Aorta (tissue), 5 donors: ENCODE results near the gene ZNRF4. TPM values are rescaled to one million over a fixed set of nuclear protein-coding genes. Genes with fewer than 3 reads are reported as not detected.
"Not testable (repeated sequence)": the region's sequence is repeated elsewhere in the genome, so short reads cannot be mapped to it uniquely, and the experiment has no call there.

Experiments used
- ATAC-seq: fragments of 200-7000 bp; cut with Tn5 transposase; one replicate; pipeline ENCODE4 v1.9.1; 2022; ENCODE audit warnings: moderate library complexity; ENCODE audit not compliant: low FRiP score
- DNase-seq, 2 donors: peaks; one replicate each; pipeline ENCODE4 v3.0.0-alpha.2; 2020
- H3K27ac ChIP-seq, 2 donors: one replicate each; pipeline ENCODE4 v1.5.1; 2013; ENCODE audit warnings: low read length in 2 of 2, mild to moderate bottlenecking in 2 of 2, moderate library complexity in 2 of 2, control low read depth in 1 of 2, inconsistent platforms in 1 of 2, low read depth in 1 of 2
- H3K27me3 ChIP-seq, 2 donors: one replicate each; pipeline ENCODE4 v1.6.1; 2013; ENCODE audit warnings: control low read depth in 1 of 2, low read length in 1 of 2, mild to moderate bottlenecking in 1 of 2, moderate library complexity in 1 of 2; ENCODE audit not compliant: insufficient read depth in 2 of 2, control insufficient read depth in 1 of 2
- H3K36me3 ChIP-seq, 2 donors: one replicate each; pipeline ENCODE4 v1.6.1; 2013; ENCODE audit warnings: control low read depth in 1 of 2, low read length in 1 of 2, mild to moderate bottlenecking in 1 of 2; ENCODE audit not compliant: insufficient read depth in 2 of 2, control insufficient read depth in 1 of 2
- H3K4me1 ChIP-seq, 2 donors: one replicate each; pipeline ENCODE4 v1.6.1; 2013; ENCODE audit warnings: low read length in 2 of 2, control low read depth in 1 of 2, mild to moderate bottlenecking in 1 of 2, moderate library complexity in 1 of 2; ENCODE audit not compliant: insufficient read depth in 2 of 2, control insufficient read depth in 1 of 2
- H3K4me3 ChIP-seq, 2 donors: one replicate each; pipeline ENCODE4 v1.5.1; 2013; ENCODE audit warnings: low read length in 2 of 2, control low read depth in 1 of 2, mild to moderate bottlenecking in 1 of 2
- H3K9me3 ChIP-seq: one replicate; pipeline ENCODE4 v1.6.1; 2013; ENCODE audit warnings: mild to moderate bottlenecking, low read length; ENCODE audit not compliant: control insufficient read depth
- WGBS, 2 donors: extraction: QIAGEN DNeasy Blood & Tissue Kit; methylation state at CpG; one replicate each; pipeline ENCODE4 v1.1.7; 2013; 5-methylcytosine and 5-hydroxymethylcytosine counted together
- intact Hi-C, 2 donors: fragments of 100-400 bp; cut with DNase I; formaldehyde crosslinking; loops; one replicate each; pipeline versions ENCODE4 v1.14.2 to v1.15.0; 2022
- polyA plus RNA-seq, 2 donors: library from polyadenylated mRNA; stranded (reverse); fragments of 200-250 nt; gene quantifications; one replicate each; pipeline ENCODE4 v1.2.3, GENCODE V29; 2013
- total RNA-seq, 2 donors: library from RNA; stranded (reverse); fragmentation: NEBNext Ultra II Directional; extraction: Animal tissue kit (Norgen Biotek cat#: 25700); gene quantifications; one replicate each; pipeline ENCODE4 v1.2.1, GENCODE V29; 2021
- donor health status: healthy with polysubstance abuse.
- donor health status: Bipolar disorder and iron deficiency.
- donor health status: DM: no; HTN: no; CAD: no.
- donor health status: DM: no; HTN: no; CAD: no.
- donor health status: DM: yes; HTN: yes; CAD: no.

The ZNRF4 gene
- total and polyA plus RNA-seq, 4 donors, result not detected

- intact Hi-C loops, H3K27me3 ChIP-seq, H3K4me1 ChIP-seq, ATAC-seq, H3K4me3 ChIP-seq, H3K36me3 ChIP-seq, H3K27ac ChIP-seq, DNase-seq: not testable (repeated sequence)
- WGBS, 2 donors, result 93 to 95% methylated on average over 4 of the region's 4 CpGs
- peaks cover 11% of the 10 kb centered on the region for H3K9me3 ChIP-seq
Measured at GRCh38 chr19:5485658-5486057, 30.4 kb downstream of the ZNRF4 start.

DNA sequence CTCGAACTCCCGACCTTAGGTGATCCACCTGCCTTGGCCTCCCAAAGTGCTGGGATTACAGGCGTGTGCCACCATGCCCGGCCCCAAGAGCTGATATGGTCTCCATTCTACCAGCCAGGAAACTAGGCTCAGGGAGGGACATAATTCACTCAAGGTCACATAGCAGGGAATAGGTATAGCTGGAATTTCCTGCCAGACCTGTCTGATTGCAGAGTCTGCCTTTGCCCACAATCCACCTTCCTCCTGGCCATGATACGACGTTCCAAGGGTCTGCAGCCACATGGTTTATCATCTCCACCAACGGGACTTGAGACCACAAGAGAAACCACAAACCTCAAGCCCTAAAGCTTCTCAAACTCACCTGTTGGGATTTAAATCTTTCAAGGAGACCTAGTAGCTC lies 32.0 kb downstream of the ZNRF4 start:
- WGBS, 2 donors, result 80 to 82% methylated on average over 7 of the region's 7 CpGs
- DNase-seq (no peak), ATAC-seq (no peak)
- Histone ChIP-seq H3K4me1 (no peaks in the 10 kb centered on the region), H3K9me3 (peaks cover 6% of the 10 kb centered on the region), H3K27me3 (no peaks in the 10 kb centered on the region), H3K27ac (no peak overlapping the region), H3K4me3 (no peak overlapping the region), H3K36me3 (no peaks in the 10 kb centered on the region)
- intact Hi-C loops, result no loop called here

DNA sequence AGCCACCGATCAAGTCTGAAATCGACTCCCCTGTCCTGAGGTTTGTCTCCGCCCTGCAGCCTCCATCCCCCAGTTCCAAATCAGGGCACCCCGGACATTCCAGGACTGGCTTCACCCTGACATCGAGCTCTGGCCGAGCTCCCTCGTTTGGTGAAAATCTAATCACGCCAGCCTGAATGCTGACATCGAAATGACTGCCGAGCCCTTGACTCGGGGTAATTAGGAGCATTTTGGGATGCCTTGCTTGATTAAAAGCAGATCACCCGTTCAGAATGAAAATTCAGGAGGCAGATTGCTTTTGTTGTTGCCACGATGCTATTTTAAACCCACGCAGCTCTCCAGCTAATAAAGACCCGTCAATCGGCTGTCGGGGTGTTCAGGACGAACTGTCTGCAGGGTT lies 34.3 kb downstream of the ZNRF4 start:
- 28 to 36% methylated on average over 18 of the region's 18 CpGs for whole genome bisulfite sequencing, 2 donors
- Histone ChIP-seq H3K4me3 (no peak overlapping the region), H3K4me1 (no peaks in the 10 kb centered on the region), H3K9me3 (no peaks in the 10 kb centered on the region), H3K27me3 (no peaks in the 10 kb centered on the region), H3K36me3 (no peaks in the 10 kb centered on the region), H3K27ac (no peak overlapping the region)
- ATAC-seq (no peak), DNase-seq (no peak)
- intact Hi-C loops, result no loop called here

GRCh38 chr19:5491565-5491964 lies 36.3 kb downstream of the ZNRF4 start:
- DNase-seq (no peak), ATAC-seq (no peak)
- Histone ChIP-seq H3K27ac (no peak overlapping the region), H3K27me3 (no peaks in the 10 kb centered on the region), H3K4me3 (no peak overlapping the region), H3K36me3 (no peaks in the 10 kb centered on the region), H3K4me1 (no peaks in the 10 kb centered on the region), H3K9me3 (no peaks in the 10 kb centered on the region)
- 95 to 96% methylated on average over 12 of the region's 12 CpGs for WGBS, 2 donors
- intact Hi-C loops, result no loop called here

DNA sequence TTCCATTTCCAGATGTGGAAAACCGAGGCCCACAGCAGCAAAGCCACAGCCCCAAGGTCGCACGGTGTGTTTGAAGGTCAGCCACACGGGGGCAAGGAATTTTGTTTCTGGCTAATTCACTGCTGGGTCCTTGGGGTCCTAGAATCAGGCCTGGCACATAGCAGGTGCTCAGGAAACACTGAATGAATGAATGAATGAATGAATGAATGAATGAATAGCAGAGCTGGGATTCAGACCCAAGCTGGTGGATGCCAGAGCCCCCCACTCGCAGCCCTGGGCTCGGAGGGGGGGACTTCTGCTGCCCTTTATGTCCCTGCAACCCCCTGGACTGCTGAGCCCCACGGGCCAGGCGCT lies 37.0 kb downstream of the ZNRF4 start:
- Histone ChIP-seq H3K4me3 (no peak overlapping the region), H3K27me3 (no peaks in the 10 kb centered on the region), H3K36me3 (no peaks in the 10 kb centered on the region), H3K27ac (no peak overlapping the region), H3K9me3 (no peaks in the 10 kb centered on the region), H3K4me1 (no peaks in the 10 kb centered on the region)
- no peak for DNase-seq
- no peak for ATAC-seq
- intact Hi-C loops, result no loop called here
- 67 to 73% methylated on average over 8 of the region's 8 CpGs for WGBS, 2 donors

DNA sequence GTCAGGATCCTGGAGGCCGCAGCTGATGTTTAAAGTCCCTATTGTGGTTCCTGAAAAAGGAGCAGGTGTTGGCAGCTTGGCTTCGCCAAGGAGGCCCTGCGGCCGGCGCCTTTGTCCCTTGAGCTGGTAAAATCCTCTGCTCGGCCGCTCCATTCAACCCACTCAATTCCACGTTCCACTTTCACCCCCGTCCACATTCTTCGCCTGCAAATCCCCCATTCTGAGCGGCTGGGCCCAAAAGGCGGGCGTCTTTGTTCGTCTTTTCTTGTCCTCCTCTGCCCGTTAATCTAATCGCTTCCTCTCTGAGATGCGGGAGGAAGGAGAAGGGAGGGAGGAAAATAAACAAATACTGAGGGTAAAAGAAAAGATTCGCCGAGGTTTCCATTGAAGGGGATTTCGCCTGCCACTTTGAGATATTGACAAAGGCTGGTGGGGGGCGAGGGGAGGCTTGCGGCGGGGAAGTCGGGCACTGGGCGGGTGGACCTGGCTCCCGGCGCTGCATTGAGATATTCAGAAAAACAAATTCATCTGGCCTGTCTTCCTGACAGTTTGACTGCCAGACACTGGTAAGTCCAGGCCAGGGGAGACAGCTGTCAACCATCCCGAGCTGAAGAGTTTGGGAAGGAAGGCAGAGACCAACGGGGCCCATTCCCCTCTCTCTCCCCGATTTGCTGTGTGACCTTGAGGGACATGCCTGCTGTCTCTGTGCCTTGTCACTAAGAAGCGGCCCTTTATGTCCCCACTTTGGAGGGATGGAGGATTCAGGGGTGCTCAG lies 37.6 kb downstream of the ZNRF4 start:
- DNase-seq (no peak), ATAC-seq (no peak)
- intact Hi-C loops, result no loop called here
- Histone ChIP-seq H3K4me3 (no peak overlapping the region), H3K27me3 (no peaks in the 10 kb centered on the region), H3K36me3 (no peaks in the 10 kb centered on the region), H3K9me3 (no peaks in the 10 kb centered on the region), H3K27ac (no peak overlapping the region), H3K4me1 (no peaks in the 10 kb centered on the region)
- 18 to 27% methylated on average over 31 of the region's 31 CpGs for WGBS, 2 donors

DNA sequence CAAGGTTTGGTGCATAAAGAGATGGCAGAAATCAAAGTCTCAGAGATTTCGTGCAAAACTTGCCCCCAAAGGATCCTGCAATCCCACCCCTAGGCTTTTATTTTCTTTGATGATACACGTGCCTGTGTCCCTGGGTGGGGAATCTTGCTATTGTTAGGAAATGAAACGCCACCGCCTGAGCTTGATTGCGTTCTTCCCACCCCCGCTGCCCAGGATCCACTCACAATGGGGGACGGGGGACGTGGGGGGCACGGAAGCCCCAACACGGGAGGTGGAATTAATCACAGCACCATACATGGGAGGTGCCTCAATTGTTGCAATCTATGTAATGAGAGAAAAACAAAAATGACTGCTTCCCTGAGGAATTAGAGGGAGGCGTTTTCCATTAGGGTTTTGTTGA lies 39.6 kb downstream of the ZNRF4 start:
- peaks cover 2% of the 10 kb centered on the region for H3K9me3 ChIP-seq
- 32% methylated on average over 11 of the region's 11 CpGs for WGBS, 2 donors
- H3K4me1 ChIP-seq, result no peaks in the 10 kb centered on the region
- ATAC-seq (no peak), DNase-seq (no peak)
- no peak overlapping the region for H3K4me3 ChIP-seq
- no peak overlapping the region for H3K27ac ChIP-seq
- H3K36me3 ChIP-seq, result no peaks in the 10 kb centered on the region
- no peaks in the 10 kb centered on the region for H3K27me3 ChIP-seq
- intact Hi-C loops, result no loop called here

- intact Hi-C loops, result no loop called here
- 85 to 88% methylated on average over 5 of the region's 5 CpGs for WGBS, 2 donors
- Histone ChIP-seq H3K36me3 (no peaks in the 10 kb centered on the region), H3K4me3 (no peak overlapping the region), H3K9me3 (peaks cover 2% of the 10 kb centered on the region), H3K27ac (no peak overlapping the region), H3K27me3 (no peaks in the 10 kb centered on the region), H3K4me1 (no peaks in the 10 kb centered on the region)
- DNase-seq, result no peak
- ATAC-seq, result no peak
Measured at GRCh38 chr19:5495792-5496191, 40.6 kb downstream of the ZNRF4 start.

DNA sequence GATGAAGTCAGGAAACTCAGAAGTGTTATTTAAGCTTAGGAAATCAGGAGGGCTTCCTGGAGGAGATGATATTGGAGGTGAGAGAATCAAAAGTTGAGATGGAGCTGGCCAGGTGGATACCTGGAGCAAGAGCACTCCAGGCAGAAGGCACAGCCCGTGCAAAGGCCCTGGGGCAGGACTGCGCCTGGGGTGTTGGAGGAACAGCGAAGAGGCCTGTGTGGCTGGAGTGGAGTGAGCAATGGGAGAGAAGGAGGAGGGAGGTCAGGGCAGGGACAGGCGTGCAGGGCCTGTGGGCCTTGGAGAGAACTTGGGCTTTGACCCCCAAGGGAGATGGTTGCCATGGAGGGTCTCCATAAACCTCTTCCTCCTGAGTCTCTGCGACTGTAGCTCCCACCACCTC lies 42.1 kb downstream of the ZNRF4 start:
- Histone ChIP-seq H3K4me1 (no peaks in the 10 kb centered on the region), H3K4me3 (no peak overlapping the region), H3K36me3 (no peaks in the 10 kb centered on the region), H3K27me3 (no peaks in the 10 kb centered on the region), H3K27ac (no peak overlapping the region), H3K9me3 (peaks cover 7% of the 10 kb centered on the region)
- WGBS, 2 donors, result 75 to 82% methylated on average over 5 of the region's 5 CpGs
- no peak for DNase-seq
- intact Hi-C loops, result no loop called here
- ATAC-seq, result no peak
